NCI-H82 treated with DMSO at 0.1 percent for 48 hours (cell line): Measurements from ENCODE around the gene ACTR8.

Experiments used
- DNase-seq: peaks from one replicate; lab custom pipeline; 2025; ENCODE audit not compliant: unreplicated experiment; lab: John Stamatoyannopoulos, UW

Gene ACTR8

GRCh38 chr3:53817809-53818208 lies 64.1 kb downstream of the ACTR8 start:
- no peak for DNase-seq

- DNase-seq: no peak
These were observed 64.7 kb downstream of the ACTR8 start for GRCh38 chr3:53817211-53817610.
